ENCODE measurements around the gene CYB561D1.
A peak's percentile ranks its signal among the peaks of the same experiment; 100 is the strongest.

Gene CYB561D1

GRCh38 chr1:109521002-109521951 lies 27.4 kb downstream of the CYB561D1 start:
- intact Hi-C loops (cut with DNase I): no loop called here
- DNase-seq: no peak

- intact Hi-C loops (cut with DNase I): no loop called here
- DNase-seq: no peak
These were observed 28.1 kb downstream of the CYB561D1 start for GRCh38 chr1:109522026-109522425.

- intact Hi-C loops (cut with DNase I): no loop called here
- no peak for DNase-seq
These were observed 29.8 kb downstream of the CYB561D1 start for GRCh38 chr1:109523706-109524105.

- DNase-seq: peak in 2 of 42 donors; percentile 1 to 19
- intact Hi-C loops (cut with DNase I): no loop called here
These were observed 33.4 kb downstream of the CYB561D1 start for GRCh38 chr1:109527098-109527811.

- intact Hi-C loops (cut with DNase I): no loop called here
- DNase-seq: peak in 2 of 42 donors; percentile 1 to 8
These were observed 34.2 kb downstream of the CYB561D1 start for GRCh38 chr1:109527846-109528695.

- peak in 1 of 42 donors; percentile 12 for DNase-seq
- intact Hi-C loops (cut with DNase I): no loop called here
These were observed 34.8 kb downstream of the CYB561D1 start for GRCh38 chr1:109528712-109529111.

GRCh38 chr1:109529881-109530456 lies 36.1 kb downstream of the CYB561D1 start:
- DNase-seq: peak in 10 of 42 donors; percentile 31 to 65 (median 46)
- intact Hi-C loops (cut with DNase I): loop anchor here (5.0 to 10.0 kb wide), 2 partner anchors 103 to 255 kb away; partner anchors contain the start of gene PSMA5

- intact Hi-C loops (cut with DNase I): loop anchor here (5.0 to 10.0 kb wide), 2 partner anchors 103 to 256 kb away; partner anchors contain the start of gene PSMA5
These were observed 36.7 kb downstream of the CYB561D1 start for GRCh38 chr1:109530457-109531087.

GRCh38 chr1:109531380-109531779 lies 37.5 kb downstream of the CYB561D1 start:
- intact Hi-C loops (cut with DNase I): loop anchor here (5.0 to 10.0 kb wide), 2 partner anchors 104 to 257 kb away; partner anchors contain the start of gene PSMA5
- peak in 2 of 42 donors; percentile 6 to 33 for DNase-seq

More at GRCh38 chr1:109530457-109531087, 36.7 kb downstream of the CYB561D1 start:
- DNase-seq: peak in 26 of 42 donors; percentile 25 to 77 (median 56)

- intact Hi-C loops (cut with DNase I): loop anchor here (2.0 to 10.0 kb wide), 3 partner anchors 39 to 257 kb away; partner anchors contain the start of gene PSMA5
- DNase-seq: peak in 1 of 42 donors; percentile 22
These were observed 38.0 kb downstream of the CYB561D1 start for GRCh38 chr1:109531826-109532364.

- intact Hi-C loops (cut with DNase I): loop anchor here (2.0 to 10.0 kb wide), 3 partner anchors 40 to 258 kb away; partner anchors contain the start of gene PSMA5
- peak; percentile 84 to 95 (median 89) for DNase-seq
These were observed 38.7 kb downstream of the CYB561D1 start for GRCh38 chr1:109532365-109533136.

- intact Hi-C loops (cut with DNase I): loop anchor here (5.0 to 10.0 kb wide), 2 partner anchors 107 to 260 kb away; partner anchors contain the start of gene PSMA5
These were observed 40.5 kb downstream of the CYB561D1 start for GRCh38 chr1:109534307-109534858.

GRCh38 chr1:109535481-109535880 lies 41.6 kb downstream of the CYB561D1 start:
- intact Hi-C loops (cut with DNase I): loop anchor here (10.0 kb wide), 1 partner anchor 261 kb away; no protein-coding TSS in a partner anchor
- DNase-seq: peak in 1 of 42 donors; percentile 34

More at GRCh38 chr1:109534307-109534858, 40.5 kb downstream of the CYB561D1 start:
- no peak for DNase-seq

- peak; percentile 45 to 92 (median 74) for DNase-seq
- intact Hi-C loops (cut with DNase I): loop anchor here (10.0 kb wide), 1 partner anchor 261 kb away; no protein-coding TSS in a partner anchor
These were observed 42.1 kb downstream of the CYB561D1 start for GRCh38 chr1:109535971-109536491.

GRCh38 chr1:109537450-109538178 lies 43.7 kb downstream of the CYB561D1 start:
- intact Hi-C loops (cut with DNase I): loop anchor here (10.0 kb wide), 1 partner anchor 263 kb away; no protein-coding TSS in a partner anchor

More at GRCh38 chr1:109537450-109538178, 43.7 kb downstream of the CYB561D1 start:
- no peak for DNase-seq

All from head of caudate nucleus (tissue), 42 donors.